HG03439 (cell line): ENCODE data around the gene FAM78B.

Experiments used
- ATAC-seq: cut with Tn5 transposase; IDR thresholded peaks from one replicate; pipeline ENCODE4 v1.9.1; 2021; ENCODE audit warnings: mild to moderate bottlenecking, moderate library complexity; ENCODE audit not compliant: unreplicated experiment

The FAM78B gene

DNA sequence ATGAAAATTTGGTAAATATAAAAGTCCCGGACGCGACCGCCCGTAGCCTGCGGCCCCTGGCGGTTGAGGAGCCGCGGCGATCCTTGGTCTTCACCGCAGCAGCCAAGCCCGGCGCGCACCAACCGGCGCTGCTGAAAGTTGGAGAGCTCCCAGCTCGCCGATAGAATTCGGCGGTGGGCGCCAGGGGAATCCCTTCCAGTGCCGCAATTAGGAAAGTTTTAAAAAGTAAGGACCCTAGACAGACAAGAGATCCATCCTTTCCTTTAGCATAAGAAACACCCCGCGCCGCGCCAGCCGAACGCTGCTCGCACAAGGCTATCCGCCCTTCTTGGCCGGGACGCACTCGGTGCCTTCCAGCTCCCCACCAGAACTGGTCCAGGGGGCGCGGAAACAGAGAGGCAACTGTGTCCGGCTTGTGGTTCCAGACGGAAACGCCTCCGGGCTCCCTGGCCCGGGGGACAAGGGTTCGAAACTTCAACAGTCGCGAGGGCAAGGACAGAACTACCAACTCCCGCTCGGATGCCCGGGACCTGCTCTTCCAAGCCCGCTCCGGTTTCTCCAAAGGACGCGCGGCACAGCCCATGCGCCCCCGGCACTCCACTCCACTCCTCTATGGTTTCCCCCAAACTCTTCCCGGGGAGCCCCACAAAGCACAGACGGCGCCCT is 1.7 kb downstream of the FAM78B start:
- no peak for ATAC-seq

DNA sequence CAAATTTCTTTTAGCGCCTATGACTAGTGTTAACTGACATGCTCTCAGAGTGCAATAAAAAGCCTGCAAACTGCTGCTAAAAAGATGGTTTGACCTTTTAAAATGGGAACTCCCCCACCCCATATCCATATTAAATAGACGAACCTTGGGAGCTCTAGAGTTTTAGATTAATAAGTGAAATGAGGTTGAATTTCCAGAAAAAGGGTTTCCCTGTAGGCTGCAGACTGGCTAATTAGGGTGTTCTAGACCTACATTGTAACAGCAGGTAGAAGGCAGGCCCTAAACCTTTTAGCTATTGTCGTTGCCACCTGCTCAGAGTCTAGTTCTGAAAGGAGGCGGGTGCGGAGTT is 2.2 kb downstream of the FAM78B start:
- no peak for ATAC-seq

- ATAC-seq, result no peak
Measured at GRCh38 chr1:166159656-166160055, 7.1 kb downstream of the FAM78B start.

GRCh38 chr1:166156674-166157073 is 10.1 kb downstream of the FAM78B start:
- no peak for ATAC-seq

- ATAC-seq, result no peak
Measured at GRCh38 chr1:166155108-166155507, 11.7 kb downstream of the FAM78B start.

DNA sequence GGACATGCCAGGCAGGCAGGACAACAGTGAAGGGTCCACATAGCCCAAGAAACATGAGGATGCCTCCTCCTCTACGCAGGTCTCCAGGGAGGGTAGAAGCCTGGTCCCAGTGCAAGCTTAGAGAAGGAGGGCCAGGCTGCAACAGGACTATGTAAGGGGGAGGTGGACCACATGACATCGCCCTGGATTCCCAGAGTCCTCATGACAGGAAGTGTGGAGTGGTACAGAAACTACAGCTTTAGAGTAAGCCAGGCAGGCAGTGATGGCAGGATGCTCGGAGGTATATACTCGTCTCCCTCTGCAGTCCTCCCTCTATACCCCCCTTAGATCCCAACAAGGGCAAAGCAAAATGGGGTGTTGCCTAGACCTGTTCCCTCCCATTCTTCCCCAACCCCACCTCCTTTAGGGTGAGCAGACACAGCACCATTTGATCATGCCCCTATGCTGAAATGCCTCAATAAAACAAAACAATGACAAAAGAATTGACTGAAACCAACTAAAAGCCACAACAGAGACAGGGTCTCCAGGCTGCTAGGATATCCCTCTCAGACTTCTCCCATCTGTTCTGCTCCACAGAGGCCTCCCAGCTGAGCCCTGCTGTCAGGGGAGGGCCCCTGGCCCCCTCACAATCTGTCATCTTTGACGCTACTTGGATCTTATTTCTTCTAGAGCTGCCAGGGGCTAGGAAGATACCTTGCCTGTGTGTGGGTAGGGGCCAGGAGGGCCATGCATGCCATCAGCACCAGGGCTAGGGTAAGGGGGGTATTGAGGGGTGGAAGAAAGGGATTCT is 13.1 kb downstream of the FAM78B start:
- no peak for ATAC-seq

GRCh38 chr1:166152978-166153377 is 13.8 kb downstream of the FAM78B start:
- ATAC-seq, result no peak

DNA sequence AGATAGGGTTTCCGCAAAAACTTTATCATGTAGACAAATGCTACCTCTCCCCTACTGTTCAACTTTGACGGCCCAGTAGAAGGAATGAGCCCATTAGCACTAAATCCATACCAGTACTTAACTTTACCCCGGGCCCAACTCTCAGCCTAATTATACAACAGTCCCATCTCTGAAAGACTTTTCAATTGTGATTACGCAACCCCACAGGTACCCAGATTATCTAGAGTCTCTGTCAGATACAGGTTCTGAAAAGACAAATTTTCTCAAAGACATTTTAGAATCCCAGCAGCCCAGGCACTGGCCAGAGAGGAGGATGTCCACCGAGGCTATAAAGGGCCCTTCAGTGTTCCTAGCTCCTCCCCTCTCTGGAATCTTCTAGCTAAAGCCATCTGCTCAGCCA is 15.0 kb downstream of the FAM78B start:
- no peak for ATAC-seq

- no peak for ATAC-seq
Measured at GRCh38 chr1:166145499-166145898, 21.3 kb downstream of the FAM78B start.

GRCh38 chr1:166141969-166142368 is 24.8 kb downstream of the FAM78B start:
- ATAC-seq, result no peak

DNA sequence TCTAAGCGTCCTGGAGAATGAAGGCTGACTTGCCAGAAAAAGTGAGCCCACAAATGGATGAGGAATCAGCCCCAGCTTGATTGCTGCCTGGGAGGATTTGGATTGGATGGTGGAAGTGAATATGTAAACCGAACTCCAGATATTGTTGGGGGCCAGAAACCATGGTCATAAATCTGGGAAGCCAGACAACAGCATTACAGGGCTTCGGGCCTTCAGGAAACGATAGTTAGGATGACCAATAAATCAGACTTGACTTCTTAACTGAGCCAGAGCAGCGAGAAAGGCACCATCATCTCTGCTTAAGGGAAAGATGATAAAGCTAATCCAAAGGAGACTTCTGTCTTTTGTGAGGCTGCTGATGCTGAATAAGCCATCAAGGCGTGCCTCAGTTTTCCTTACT is 26.6 kb downstream of the FAM78B start:
- ATAC-seq, result no peak

GRCh38 chr1:166139735-166140134 is 27.1 kb downstream of the FAM78B start:
- no peak for ATAC-seq

DNA sequence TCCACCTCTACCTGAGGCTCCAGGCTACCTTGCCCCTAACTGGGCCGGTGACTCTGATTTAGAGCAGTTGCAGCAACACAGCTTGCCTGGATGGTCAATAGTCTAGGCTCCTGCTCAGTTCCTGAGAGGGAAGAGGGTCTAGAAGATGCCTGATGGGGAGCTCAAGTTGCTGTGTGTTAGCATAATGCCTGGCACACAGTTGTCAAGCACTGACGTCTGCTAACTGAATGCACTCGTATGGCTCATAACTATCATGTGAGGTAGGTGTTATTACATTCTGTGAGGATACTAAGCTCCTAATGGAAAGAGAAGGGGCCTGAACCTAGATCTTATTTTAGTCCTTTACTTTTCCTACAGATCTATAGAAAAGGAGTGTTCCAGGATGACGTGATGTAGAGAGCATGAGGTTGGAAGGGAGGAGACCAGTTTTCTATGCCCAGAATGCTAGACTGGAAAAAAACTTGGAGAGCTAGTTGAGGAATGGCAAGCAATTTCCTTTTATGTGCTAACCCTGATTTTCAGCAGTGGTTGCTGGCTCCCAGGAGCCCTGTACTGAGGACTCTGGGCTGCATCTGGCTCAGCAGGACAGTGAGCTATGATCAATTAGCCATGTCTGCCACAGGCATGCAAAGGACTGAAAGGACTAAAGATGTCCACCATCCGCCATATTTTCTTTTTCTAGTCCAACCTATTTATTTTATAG is 30.0 kb downstream of the FAM78B start:
- no peak for ATAC-seq

GRCh38 chr1:166136222-166136621 is 30.6 kb downstream of the FAM78B start:
- no peak for ATAC-seq

DNA sequence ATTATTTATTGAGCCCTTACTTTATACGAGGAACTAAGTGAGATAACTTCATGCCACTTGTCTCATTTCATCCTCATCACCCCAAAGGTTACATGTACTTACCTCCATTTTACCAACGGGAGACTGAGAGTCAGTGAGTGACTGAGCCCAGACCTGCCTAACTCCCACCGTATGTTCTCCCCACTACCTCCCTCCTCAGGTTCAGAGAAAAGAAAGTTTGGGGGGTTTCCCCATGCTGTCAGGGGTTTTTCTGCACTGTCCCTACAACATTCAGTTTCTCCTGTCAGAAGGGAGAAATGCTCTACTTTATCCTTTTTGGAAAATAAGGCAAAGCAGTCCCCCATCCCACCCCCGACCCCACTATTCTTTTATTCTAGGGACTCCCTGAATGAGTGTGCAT is 32.9 kb downstream of the FAM78B start:
- ATAC-seq, result no peak

DNA sequence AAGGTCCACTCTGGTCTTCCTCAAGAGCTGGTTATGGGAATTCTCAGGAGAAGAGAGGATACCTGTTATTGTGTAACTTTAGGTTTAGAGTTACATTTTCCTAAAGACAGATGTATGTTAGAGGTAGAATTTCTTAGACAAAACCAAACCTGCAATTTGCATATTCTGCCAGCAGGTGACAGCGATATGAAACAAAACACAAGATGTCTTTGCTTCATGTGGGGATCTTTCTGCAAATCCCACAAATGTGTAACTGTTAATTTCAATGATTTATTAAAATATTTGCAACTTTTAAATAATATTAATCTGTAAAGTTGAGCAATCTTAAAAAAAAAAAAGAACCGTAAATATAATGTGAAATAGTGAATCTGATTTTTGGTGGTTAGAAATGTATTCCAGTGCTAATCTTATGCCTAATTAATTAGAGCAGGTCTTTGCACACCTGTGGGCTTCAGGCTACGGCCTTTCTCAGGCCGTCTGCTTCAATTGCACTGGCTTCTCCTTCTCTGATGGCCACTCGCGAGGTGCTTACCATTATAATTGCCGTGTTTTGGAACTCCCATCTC is 33.4 kb downstream of the FAM78B start:
- ATAC-seq, result no peak

GRCh38 chr1:166132496-166132895 is 34.3 kb downstream of the FAM78B start:
- no peak for ATAC-seq

- ATAC-seq, result no peak
Measured at GRCh38 chr1:166129006-166129405, 37.8 kb downstream of the FAM78B start.

DNA sequence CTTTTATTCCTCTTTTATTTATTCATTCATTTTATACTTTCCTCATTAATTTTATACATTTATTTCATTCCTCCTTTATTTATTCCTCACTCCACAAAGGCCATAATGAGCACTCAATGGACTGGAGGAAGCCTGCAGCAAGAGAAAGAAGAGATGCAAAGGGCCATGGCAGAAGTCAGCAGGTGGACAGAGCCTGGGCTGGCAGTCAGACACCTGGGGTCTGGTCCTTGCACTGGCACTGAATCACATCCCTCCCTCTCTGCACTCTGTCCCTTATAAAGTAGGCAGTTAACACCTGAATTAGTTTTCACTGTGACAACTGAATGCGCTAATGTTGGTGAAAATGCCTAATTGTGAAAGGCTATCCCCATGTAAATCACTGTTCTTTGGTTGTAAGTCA is 38.6 kb downstream of the FAM78B start:
- no peak for ATAC-seq

GRCh38 chr1:166127003-166127402 is 39.8 kb downstream of the FAM78B start:
- no peak for ATAC-seq

- ATAC-seq, result no peak
Measured at GRCh38 chr1:166122873-166123466, 43.8 kb downstream of the FAM78B start.
